ENCODE measurements around the gene CUX1.
"Not testable (repeated sequence)": the region's sequence is repeated elsewhere in the genome, so short reads cannot be mapped to it uniquely, and the experiment has no call there.

CUX1 gene

DNA sequence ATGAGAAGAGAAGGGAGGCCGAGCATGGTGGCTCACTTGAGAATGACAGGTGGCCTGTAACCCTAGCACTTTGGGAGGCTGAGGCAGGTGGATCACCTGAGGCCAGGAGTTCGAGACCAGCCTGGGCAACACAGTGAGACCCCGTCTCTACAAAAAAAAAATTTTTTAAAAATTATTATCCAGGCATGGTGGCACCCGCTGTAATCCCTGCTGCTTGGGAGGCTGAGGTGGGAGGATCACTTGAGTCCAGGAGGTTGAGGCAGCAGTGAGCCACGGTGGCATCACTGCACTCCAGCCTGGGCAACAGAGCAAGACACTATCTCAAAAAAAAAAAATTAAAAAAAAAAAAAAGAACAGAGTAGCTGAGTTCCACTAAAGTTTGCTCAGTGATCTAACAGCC lies 412.7 kb downstream of the CUX1 start:
- not testable (repeated sequence) for DNase-seq

DNA sequence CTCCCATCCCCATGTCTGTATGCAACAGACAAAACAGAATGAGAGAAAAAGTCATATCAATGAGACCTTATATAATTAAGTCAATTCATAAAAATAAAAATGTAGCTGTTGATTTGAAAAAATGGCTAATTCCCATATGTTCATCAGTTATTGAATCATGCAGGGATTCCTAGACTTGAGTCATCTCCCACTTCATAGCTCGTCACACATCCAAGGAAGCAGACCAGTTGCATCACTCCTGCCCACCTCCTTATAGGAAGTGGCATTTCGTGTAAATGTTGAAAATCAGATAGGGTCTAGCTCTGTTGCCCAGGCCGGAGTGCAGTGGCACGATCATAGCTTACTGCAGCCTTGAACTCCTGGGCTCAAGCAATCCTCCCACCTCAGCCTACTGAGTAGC lies 413.2 kb downstream of the CUX1 start:
- DNase-seq, result no peak

DNA sequence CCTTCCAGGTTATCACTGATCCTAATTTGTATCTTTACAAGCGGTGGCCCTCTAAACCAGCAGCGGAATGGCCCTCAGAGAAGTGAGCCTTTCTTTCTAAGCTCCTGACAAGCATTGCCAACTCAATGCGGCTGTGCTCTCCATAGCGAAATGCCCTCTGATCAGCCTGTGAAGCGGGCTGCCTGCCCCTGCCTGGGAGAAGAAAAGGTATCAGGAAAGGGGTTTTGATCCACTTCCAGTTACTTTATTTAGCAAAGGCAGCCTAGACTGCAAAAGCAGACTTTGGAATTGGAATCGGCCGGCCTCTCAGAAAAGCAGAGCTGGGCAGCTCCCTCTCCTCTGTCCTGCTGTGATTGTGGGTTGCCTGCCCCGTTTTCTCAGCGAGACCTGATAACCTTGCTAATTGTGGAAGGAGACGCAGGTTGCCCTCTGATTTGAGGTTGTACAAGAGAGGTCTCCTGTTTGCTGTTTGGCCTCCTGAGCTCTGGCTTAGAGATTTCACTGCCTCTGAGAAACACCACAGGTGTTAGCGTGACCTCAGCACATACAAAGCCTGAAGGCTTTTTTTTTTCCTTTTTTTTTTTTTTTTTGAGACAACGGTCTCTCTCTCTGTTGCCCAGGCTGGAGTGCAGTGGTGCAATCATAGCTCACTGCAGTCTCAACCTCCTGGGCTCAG lies 415.3 kb downstream of the CUX1 start:
- DNase-seq, result no peak

DNA sequence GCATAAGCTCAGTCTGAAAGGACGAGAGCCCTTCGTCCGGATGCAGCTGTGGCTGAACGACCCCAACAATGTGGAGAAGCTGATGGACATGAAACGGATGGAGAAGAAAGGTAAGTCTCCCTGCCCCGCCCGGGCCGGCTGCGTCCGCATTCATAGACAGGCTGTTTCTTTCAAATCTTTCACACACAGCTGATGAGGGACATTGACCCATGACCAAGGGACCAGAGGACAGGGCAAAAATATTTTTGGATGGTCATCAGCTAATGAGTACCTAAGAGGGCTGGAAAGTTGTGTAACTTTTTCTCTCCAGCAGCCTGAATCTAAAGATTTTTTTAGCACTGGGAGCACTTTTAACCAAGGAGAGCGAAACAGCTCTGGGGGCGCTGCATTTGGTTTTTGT lies 416.7 kb downstream of the CUX1 start:
- DNase-seq, result no peak

DNA sequence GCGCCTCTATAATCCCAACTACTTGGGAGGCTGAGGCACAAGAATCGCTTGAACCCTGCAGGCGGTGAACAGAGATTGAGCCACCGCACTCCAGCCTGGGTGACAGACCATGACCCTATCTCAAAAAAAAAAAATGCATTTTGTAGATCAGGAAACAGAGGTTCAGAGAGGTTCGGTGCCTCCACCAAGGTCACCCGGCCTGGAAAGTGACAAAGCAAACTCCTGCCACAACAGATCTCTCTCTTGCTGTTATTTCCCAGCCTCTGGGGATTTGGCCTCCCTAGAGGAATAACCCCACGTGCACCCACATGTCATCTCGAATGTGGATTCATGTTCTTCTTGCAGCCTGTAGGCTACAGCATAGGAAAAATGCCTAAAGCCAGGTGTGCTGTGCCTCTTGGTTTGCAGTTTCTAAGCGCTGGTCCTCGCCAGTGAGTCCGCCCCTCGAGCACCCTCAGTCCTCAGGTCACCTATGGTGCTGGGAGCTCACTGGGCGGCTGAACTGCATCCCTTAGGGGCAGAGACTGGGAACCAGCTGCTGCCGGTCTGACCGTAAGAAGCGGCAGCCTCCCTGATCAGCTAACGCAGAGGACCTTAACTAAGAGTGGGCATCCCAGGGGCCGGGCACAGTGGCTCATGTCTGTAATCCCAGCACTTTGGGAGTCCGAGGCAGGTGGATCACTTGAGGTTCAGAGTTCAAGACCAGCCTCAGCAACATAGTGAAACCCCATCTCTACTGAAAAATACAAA lies 417.6 kb downstream of the CUX1 start:
- DNase-seq, result no peak

DNA sequence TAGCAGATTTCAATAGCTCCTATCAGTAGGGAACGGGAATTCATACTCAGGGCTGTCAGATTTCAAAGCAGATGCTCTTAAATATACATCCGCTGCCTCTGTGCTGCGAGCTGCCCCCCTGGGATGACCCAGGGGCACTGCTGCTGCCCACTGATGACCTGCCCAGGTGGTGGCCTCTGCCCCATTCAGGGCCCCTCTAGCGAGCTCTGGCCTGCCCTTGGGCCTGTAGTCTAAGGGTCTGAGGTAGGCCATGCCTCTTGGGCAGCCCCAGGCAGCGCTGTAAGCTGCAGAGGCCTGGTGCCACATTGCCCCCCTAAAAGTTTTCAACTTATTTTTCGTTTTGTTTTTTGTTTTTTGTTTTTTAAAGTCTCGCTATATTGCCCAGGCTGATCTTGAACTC lies 418.7 kb downstream of the CUX1 start:
- DNase-seq, result no peak

DNA sequence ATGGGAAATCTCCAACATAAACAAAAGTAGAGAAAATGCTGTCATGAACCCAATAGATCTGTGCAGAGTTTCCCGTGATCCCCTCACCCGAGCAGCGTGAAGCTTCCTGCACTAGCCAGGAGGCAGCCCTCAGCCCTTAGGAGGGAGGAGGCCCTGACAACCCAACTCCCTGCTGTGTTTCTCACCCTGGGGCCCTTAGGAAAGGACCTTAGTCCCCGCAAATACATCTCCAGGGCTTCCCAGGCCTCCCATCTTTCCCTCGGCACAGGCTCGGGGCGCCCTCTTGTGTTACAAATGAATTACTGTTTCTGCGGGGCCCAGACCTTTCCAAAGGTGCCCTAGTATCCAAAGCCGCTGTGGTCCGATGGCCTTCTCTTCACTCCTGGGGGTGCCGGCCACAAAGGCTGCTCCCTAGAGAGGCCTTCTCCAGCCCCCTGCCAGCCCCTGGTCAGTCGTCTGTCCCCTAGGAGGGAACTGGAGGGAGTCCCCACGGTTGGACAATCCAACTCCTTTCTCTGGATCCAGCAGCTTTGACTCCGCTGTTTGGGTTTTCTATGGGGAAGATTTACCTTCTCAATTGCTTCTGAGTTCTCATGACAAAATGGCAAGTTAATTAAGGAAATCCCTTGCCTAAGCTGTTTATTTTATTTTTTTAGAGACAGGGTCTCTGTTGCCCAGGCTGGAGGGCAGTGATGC lies 419.3 kb downstream of the CUX1 start:
- DNase-seq, result no peak

DNA sequence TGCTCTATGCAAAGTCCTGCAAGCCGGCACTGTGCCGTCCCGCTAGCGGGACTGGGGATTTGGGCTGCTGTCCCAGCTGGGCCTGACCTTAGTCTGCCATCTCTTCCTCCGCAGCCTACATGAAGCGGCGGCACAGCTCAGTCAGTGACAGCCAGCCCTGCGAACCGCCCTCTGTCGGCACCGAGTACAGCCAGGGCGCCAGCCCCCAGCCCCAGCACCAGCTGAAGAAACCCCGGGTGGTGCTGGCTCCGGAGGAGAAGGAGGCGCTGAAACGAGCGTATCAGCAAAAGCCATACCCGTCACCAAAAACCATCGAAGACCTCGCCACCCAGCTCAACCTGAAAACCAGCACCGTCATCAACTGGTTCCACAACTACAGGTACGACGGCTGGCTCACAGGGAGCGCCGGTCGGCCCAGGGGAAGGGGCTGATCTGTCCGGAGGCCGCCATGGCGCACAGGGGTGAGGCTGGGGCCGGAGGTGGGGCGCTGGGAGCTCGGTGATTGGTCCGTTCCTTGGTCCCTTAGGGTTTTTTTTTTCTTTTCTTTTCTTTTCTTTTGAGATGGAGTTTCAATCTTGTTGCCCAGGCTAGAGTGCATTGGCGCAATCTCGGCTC lies 421.9 kb downstream of the CUX1 start:
- no peak for DNase-seq

DNA sequence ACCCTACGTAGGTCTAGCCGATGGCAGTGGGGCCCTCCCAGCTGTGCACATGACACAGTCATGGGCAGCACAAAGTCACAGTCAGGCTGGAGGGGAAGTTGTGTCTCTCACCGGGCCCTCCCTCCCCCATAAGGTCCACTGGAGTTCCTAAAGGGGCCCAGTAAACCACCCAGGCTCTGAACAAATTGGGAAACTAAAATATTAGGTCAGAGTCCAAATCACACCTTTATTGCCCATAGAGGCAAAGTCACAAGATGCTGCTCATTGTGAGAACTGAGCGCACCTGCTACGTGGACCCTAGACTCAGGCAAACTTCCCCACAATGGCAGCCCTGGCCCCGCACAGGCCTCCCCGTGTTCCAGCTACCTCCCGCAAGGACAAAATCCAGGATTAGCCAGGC lies 424.0 kb downstream of the CUX1 start:
- DNase-seq, result no peak

DNA sequence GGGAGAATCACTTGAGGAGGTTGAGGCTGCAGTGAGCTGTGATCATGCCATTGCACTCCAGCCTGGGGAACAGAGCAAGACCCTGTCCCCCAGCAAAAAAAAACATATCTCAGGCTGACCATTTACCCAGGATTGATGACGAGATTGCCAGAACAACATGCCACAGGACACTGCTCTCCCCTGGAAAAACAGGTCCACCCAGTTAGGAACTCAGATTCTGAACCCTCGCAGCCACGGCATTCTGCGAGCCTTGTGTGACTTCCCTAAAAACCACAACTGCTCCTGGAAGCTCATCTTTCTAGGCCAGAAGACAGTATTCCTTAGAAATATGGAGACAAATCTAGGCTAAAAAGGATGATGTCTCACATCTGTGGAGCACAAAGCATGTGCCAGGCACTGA lies 427.2 kb downstream of the CUX1 start:
- no peak for DNase-seq

DNA sequence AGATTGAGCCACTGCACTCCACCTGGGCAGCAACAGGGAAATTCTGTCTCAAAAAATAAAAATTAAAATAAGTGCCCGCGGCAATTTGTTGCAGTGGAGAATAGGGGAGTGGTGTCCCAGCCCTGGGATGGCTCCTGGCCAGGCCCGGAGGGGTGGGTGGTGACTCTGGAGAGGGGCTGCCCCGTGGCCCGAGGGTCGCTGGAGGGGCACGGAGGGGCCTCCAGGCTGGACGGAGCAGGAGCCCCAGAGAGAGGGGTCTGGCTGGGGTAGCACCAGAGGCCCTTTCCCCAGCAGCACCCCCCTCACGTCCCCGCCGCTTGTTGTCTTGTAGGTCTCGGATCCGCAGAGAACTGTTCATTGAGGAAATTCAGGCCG lies 430.6 kb downstream of the CUX1 start:
- no peak for DNase-seq

DNA sequence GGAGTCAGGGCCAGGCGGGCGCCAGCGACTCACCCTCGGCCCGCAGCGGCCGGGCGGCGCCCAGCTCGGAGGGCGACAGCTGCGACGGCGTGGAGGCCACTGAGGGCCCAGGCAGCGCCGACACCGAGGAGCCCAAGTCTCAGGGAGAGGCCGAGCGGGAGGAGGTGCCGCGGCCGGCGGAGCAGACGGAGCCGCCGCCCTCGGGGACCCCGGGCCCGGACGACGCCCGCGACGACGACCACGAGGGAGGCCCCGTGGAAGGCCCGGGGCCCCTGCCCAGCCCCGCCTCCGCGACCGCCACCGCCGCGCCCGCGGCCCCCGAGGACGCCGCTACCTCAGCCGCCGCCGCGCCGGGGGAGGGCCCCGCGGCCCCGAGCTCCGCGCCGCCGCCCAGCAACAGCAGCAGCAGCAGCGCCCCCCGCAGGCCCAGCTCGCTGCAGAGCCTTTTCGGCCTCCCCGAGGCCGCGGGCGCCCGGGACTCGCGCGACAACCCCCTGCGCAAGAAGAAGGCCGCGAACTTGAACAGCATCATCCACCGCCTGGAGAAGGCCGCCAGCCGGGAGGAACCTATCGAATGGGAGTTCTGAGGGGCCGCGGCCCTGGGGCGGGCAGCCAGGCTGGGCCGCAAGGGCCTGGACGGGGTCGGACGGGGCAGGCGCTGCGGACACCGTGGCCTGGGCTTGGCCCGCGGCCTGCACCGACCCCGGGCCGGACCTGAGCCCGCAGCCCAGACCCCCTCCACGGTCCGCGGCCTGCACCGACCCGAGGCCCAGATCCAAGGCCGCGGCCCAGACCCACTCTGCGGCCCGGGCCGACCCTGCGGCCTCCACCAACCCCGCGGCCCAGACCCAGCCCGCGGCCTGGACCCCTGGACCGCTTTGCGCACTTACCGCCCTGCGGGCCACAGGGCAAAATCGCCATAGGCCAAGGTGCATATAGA lies 431.3 kb downstream of the CUX1 start:
- no peak for DNase-seq

DNA sequence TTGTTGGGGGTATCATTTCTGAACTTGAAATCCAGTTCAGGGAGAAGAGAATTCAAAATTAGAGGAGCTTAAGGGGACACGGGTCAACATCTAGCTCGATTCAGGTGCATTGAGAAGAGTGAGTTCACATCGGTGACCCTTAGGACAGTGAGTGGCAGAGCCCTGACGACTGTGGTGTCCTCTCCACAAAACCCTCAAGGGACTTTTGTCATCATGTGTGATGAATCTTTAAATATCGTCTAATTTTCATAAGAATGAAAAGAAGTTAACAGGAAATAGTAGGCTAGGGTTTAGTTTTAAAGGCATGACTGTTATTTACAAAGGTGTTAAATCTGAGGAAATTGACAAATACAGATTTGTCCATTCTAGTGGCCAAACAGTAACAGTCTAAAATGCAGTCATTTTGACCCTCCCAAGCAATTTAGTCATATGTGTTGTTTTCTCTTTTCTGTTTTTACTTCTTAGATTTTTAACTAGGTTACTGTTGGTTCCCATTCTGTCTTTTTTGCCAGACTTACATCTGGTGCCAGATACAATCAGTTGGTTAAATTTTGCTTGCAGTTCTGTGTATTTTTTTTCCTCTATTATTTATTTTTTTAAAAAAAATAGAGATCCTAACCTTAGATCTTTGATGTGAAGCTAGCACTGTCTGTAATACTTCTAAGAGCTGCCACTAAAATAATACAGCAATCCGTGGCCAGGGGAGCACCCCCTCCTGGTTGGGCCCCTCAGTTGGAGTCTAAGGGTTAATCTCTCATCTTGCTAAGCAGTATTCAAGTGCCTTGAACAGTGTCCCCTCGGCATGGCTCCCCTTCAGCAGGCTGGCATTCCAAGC lies 434.3 kb downstream of the CUX1 start:
- DNase-seq, result no peak

DNA sequence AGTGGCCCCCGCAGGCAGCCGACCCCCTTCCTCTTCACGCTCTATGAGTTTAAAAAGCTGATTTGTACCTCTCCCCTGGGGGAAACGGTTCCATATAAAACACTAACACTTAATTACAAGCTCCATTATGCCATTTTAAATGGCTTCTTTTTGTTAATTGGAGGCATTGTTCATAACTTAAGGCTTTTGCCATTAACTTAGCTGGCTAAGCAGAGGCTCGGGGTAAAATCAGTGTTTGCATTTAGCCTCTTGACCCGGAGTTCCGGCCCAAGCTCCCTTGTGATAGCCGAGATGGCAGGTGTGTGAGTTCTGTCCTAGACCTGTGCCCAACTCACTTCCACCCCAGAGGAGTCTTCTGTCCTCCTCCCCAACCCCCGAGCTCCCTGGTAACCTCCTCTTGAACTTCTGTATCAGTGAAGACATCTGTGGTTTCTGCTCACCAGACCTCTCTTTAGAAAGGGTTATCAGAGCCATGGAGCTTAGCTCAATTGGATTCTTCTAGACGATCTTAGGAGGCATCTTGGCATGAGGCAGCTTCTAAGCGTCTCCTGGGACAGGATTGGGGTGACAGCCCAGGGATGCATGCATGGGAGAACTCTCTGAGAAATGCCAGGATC lies 435.0 kb downstream of the CUX1 start:
- no peak for DNase-seq

DNA sequence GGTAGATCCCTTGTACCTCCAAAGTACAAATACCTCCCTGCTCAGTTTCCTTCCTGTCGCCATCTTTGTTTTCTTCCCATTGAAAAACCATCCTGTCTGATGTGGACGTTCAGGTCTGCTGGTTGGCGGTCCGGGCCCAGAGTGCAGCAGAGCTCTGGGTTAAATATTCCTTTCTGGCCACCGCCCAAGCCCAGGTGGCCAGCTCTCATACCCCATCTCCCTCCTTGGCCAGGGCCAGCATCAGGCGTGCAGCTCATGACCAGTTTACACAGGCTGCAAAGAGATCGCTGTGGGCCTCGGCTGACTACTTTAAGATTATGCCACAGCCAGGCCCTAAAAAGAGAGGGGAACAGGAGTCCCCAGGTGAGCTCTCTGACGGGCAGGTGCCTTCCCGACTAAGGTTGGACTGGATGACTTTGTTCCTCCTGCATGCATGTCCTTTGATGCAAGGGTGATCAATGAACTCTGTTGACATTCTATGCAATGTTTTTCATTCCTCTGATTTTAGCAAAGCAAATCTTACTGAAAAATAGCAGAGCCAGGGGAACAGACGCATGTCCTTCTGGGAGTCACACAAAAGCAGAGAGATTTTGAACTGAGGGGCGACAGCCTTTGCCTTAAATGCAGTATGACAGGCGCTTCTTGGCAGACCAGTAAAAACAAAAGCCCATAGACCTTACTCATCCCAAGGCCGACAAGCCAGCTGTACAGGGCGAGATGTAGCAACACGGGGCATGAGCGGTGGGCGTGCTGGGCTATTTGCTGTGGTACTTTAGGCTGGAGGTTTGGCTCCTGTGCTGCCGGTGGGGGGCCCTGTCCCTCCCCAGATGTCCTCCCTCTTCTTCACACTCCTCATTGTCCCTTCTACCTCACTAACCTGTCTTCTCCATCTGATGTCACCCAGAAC lies 435.9 kb downstream of the CUX1 start:
- no peak for DNase-seq

DNA sequence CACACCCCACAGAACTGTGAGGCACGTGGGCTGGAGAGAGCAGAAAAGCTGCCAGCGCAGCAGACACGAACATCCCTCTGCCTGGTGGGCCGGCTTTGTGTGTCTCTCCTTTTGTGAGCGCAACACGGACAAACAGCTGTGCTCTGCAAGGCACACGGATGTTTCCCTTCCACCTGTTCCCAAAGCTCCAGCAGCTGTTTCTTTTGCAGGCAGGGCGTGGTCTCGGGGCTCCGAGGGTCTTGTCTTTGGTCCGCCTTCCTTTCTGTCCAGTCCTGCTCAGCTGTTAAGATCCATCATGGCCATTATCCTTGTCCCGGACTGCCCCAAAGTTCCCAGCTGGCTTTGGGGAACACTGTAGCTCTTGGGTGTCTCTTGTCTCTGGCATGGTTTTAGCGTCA lies 436.5 kb downstream of the CUX1 start:
- no peak for DNase-seq

DNA sequence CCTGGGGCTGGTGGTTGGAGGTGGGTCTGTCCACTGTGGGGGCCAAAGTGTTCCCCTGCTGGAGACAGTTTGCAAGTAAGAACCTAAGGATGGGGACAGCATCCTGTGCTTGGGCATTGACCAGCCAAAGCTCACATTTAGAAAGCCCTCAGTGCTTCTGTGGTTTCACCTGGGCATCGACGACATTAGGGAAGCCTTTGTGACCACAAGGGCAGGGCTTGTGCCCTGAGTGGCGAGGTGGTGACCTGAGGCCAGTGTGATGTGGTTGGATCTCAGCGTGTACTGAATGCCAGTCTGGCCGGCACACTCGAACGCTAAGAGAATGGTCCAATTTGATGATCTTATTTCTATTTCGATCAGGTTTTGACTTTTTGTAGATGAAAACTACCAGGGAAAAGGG lies 437.1 kb downstream of the CUX1 start:
- no peak for DNase-seq

DNA sequence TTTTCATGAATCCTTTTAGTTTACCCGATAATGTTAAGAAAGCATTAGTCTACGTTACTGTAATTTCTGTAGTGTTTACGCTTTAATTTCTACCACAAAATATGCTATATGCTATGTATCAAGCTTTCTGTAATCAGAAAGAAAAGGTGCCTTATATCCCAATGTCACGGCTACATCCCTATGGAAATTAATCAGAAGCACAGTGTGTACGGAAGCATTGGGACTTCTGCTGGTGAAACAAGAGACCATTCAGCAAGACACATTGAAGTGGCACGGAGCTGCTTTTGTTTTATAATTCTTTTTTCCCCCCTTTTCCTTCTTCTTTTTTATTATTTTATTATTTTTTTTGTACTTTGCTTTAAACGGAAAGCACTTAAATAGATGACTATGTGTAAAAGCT lies 438.1 kb downstream of the CUX1 start:
- no peak for DNase-seq

DNA sequence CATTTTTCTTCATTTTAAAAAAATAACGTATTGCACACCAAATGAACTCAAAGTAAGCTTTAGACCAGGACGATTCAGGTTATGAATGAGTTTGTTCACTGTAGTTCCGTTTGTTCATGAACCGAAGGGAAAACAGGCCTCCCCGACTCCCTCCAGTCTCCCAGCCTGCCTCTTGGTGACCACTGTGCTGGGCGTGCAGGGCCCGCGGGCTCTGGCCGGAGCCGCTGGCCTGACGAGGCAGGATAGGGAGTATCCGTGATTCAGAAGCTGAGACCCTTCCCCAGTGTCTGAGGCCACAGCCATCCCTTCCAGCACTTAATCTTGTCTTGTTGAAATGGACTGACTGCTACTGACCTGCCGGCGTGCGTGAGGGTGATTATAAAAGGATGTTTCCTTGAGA lies 438.5 kb downstream of the CUX1 start:
- DNase-seq, result no peak

DNA sequence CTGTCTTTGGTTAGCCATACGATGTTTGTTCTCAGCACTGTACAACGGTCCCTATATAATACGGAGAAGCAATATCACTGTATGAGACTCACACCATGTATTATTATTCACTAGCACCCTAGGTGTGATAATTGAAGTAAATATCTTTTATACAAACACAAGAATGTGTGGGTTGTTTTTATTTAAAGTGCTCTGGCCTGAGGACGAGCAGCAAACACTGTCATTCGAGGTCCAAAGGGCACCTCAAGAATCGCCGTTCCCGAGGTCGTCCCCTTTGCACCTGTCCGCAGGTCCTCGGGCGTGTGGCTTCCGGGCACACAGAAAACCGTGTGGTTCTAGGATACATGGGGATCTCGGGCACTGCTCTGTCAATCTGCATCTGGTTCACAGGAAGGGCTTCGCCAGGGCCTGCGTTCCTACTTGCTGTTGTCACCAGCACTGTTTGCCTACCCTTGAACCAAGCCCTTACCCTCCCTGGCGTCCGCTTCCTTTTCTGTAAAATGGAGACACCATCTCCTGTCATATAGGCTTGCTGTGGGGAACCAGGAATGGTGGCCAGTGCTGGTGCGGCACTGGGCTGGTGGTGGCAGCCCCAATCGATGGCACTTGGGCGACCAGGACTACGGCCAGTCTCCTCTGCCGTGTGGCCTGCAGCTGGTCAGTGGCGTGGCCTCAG lies 440.8 kb downstream of the CUX1 start:
- no peak for DNase-seq
